PFSK-1 (cell line): Measurements from ENCODE around the gene FAM221B.

Source experiments
- POLR2AphosphoS5 ChIP-seq: IDR thresholded peaks from 2 replicates; pipeline ENCODE4 v1.6.1; 2012; ENCODE audit warnings: low read depth, mild to moderate bottlenecking, control low read depth, low read length, moderate library complexity
- REST ChIP-seq, 2 experiments: IDR thresholded peaks; 2 replicates each; pipeline versions ENCODE4 v1.6.1 to v1.8.0; 2011 to 2012; ENCODE audit warnings: low read depth in 2 of 2, low read length in 2 of 2, control low read depth in 1 of 2, inconsistent platforms in 1 of 2, mild to moderate bottlenecking in 1 of 2, moderate library complexity in 1 of 2; ENCODE audit not compliant: insufficient read depth in 1 of 2
- SIN3A ChIP-seq: IDR thresholded peaks from 2 replicates; pipeline ENCODE4 v1.6.1; 2012; ENCODE audit warnings: mild to moderate bottlenecking, low read length, moderate library complexity, borderline replicate concordance; ENCODE audit not compliant: insufficient read depth
- TAF1 ChIP-seq: IDR thresholded peaks from 2 replicates; pipeline ENCODE4 v1.6.1; 2012; ENCODE audit warnings: low read length, control low read depth, borderline replicate concordance; ENCODE audit not compliant: insufficient read depth

- TF ChIP-seq REST (IDR thresholded peaks at IDR 0.05; ENCODE audit: insufficient read depth in 1 of 2, low read depth in 2 of 2, low read length in 2 of 2) (no peak), POLR2AphosphoS5 (no peak), SIN3A (no peak), TAF1 (no peak)
These were observed 28.4 kb upstream of the FAM221B start for GRCh38 chr9:35856882-35857281.
